AG09309 (cell line): Measurements from ENCODE around the gene SFT2D3.

Experiments used
- DNase-seq: peaks from one replicate; pipeline ENCODE4 v3.0.0-alpha.2; 2010; ENCODE audit warnings: low read depth
- H3K4me3 ChIP-seq: 2 replicates; pipeline ENCODE4 v1.5.1; 2011; ENCODE audit warnings: mild to moderate bottlenecking, low read depth, low read length, moderate library complexity; ENCODE audit not compliant: control insufficient read depth
- CTCF ChIP-seq: IDR thresholded peaks from 2 replicates; pipeline ENCODE4 v1.5.1; 2011; ENCODE audit warnings: mild to moderate bottlenecking, low read depth, low read length, inconsistent platforms; ENCODE audit not compliant: insufficient read depth, control insufficient read depth; ENCODE audit errors: missing control alignments

The SFT2D3 gene

GRCh38 chr2:127707890-127708648 lies 6.8 kb downstream of the SFT2D3 start:
- H3K4me3 ChIP-seq = no peak overlapping the region
- no peak for TF ChIP-seq CTCF
- no peak for DNase-seq

- TF ChIP-seq CTCF = no peak
- no peak for DNase-seq
Observed at GRCh38 chr2:127709336-127709735, 8.0 kb downstream of the SFT2D3 start.

GRCh38 chr2:127712999-127713398 lies 11.7 kb downstream of the SFT2D3 start:
- no peak for DNase-seq
- no peak for TF ChIP-seq CTCF
- no peak overlapping the region for H3K4me3 ChIP-seq

More at GRCh38 chr2:127709336-127709735, 8.0 kb downstream of the SFT2D3 start:
- H3K4me3 ChIP-seq = no peak overlapping the region

DNA sequence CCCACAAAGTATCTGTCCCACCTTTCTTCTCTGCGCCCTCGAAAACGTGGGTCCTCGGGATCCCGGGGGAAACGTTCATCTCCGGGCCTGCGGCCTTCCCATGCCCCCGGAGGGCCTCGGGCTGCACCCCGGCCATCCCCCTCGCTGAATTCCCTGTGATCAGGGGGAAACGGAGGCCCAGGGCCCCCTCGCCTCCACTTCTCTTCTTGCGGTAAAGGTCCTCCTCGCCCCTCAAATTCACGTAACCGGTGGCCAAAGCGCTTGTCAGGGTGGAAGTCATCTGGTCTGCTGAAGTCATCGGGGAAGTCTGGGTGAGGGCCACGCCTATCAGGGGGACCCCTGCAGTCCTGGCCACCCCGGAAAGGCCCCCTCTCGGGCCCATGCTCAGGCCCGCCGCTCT lies 12.3 kb downstream of the SFT2D3 start:
- no peak for TF ChIP-seq CTCF
- no peak for DNase-seq
- H3K4me3 ChIP-seq = no peak overlapping the region

- H3K4me3 ChIP-seq = no peak overlapping the region
- DNase-seq = no peak
- no peak for TF ChIP-seq CTCF
Observed at GRCh38 chr2:127715778-127716449, 14.6 kb downstream of the SFT2D3 start.

GRCh38 chr2:127718271-127718670 lies 17.0 kb downstream of the SFT2D3 start:
- DNase-seq = no peak
- no peak for TF ChIP-seq CTCF
- H3K4me3 ChIP-seq = no peak overlapping the region
